SKM-1 (cell line): ENCODE measurements around the gene RAPSN.

ENCODE experiments used
- DNase-seq: peaks from one replicate; lab custom pipeline; 2025; ENCODE audit not compliant: unreplicated experiment; lab: John Stamatoyannopoulos, UW

The RAPSN gene

GRCh38 chr11:47448566-47449427, at the start of gene RAPSN:
Gene RAPSN, minus strand, starts transcription at chr11:47449136. Its CDS starts 172 bp downstream, at chr11:47448964.
- no peak for DNase-seq

DNA sequence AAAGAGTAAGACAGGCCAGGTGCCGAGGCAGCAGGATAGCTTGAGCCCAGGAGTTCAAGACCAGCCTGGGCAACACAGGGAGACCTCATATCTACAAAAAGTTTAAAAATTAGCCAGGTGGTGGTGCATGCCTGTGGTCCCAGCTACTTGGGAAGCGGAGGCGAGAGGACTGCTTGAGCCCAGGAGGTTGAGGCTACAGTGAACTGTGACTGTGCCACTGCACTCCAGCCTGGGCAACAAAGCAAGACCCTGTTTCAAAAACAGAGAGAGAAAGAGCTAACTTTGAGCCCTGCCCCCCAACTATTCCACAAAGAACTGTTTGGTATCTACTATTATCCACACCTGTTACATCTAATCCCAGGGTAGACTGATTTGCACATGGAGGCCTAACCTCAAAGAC, 49.2 kb upstream of the RAPSN start:
- no peak for DNase-seq

- no peak for DNase-seq
These were observed 47.9 kb upstream of the RAPSN start for GRCh38 chr11:47496808-47497207.

- DNase-seq, result no peak
These were observed 46.9 kb upstream of the RAPSN start for GRCh38 chr11:47495856-47496217.

DNA sequence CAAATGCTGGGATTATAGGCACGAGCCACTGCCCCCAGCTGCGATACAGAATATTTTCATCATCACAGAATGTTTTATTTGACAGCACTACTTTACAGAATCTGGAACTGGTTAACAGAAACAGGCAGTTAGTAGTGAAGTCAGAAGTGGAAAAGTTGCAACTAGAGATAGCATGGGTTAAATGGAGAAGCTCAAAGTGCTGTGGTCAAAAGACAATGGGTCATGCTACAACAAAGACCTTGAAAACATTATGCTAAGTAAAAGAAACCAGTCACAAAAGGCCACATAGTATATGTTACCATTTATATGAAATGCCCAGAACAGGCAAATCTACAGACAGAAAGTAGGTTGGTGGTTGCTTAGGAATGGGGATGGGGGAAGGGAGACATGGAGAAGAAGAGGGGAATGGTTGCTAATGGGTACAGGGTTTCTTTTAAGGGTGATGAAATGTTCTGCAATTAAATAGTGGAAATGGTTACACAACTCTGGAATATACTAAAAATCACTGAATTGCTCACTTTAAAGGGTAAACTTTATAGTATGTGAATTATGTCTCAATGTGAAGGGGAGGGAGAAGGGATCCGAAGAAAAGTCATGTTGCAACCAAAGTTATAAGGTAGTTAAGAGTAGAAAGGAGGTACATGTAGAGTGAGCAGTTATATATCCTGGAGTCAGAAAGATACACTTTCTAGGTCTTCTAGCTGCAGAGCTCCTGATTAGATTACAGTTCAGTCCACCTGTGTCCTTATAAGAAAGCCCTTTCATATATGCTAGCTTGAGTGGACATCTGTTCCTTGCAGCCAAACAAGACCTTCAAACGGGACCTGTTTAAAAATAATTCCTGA, 46.3 kb upstream of the RAPSN start:
- DNase-seq, result no peak

DNA sequence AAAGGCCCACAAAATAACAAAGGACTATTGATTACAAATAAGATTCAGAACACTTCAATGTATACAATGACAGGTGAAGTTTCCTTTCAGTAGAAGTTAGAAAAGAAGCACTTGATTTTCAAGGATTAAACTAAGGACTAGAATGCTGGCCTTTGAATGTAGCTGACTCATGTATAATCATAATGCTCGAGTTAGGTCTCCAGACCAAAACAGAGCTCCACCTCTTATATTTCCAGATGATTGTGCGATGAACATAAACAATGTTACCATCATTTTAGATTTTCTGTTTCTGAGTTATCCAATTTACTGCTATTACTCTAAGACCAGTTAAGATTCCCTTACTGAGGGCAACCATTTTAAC, 40.4 kb upstream of the RAPSN start:
- DNase-seq, result no peak

- DNase-seq, result no peak
These were observed 39.9 kb upstream of the RAPSN start for GRCh38 chr11:47488674-47489394.

GRCh38 chr11:47488111-47488510, 39.2 kb upstream of the RAPSN start:
- DNase-seq, result no peak

DNA sequence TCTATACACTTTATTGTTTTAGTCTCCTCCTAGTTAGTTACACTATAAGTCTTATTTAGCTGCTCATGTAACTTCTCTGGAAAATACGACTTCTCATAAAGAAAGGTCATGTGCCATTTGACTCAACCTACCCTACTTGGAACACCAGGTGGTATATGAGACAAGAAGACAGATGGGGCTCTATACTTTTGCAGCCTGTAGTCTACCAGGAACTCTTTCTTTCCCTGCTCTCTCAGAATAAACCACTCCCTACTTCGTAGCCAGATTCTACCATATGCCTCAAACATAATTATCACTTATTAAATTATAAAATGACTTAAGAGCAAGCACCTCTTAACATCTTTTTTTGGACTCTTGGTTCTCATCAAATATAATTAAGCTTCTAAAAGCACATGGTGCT, 38.5 kb upstream of the RAPSN start:
- DNase-seq, result no peak

GRCh38 chr11:47485107-47485506, 36.2 kb upstream of the RAPSN start:
- DNase-seq, result no peak

GRCh38 chr11:47483457-47483856, 34.5 kb upstream of the RAPSN start:
- no peak for DNase-seq

DNA sequence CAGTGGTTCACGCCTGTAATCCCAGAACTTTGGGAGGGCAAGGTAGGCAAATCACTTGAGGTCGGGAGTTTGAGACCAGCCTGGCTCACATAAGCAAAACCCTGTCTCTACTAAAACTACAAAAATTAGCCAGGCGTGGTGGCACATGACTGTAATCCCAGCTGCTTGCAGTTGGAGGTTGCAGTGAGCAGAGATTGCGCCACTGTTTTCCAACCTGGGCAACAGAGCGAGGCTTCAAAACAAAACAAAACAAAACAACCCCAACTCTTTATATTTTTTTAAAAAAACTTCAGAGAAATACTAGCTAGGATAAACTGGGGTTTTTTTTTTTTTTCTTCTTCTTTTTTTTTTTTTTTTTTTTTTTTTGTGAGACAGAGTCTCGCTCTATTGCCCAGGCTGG, 31.8 kb upstream of the RAPSN start:
- no peak for DNase-seq

GRCh38 chr11:47478651-47479329, 29.9 kb upstream of the RAPSN start:
- no peak for DNase-seq

DNA sequence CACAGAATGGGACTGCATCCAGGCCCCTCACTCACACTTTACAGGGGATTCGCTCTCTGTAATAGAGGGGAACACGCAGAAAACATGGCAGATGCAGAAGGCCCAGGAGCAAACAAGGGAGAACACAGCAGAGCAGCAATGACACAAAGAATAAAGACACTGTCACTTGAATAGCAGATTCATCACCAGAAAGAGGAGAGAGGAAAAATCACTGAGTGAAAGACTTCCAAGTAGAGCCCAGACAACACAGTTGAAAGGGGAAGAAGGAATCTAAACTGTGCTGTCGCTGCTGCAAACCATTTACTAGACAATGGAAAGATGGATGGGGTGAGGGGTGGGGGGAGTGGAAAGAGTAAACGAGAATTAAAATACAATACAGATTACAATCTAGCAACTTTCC, 28.8 kb upstream of the RAPSN start:
- no peak for DNase-seq

- DNase-seq, result no peak
These were observed 28.4 kb upstream of the RAPSN start for GRCh38 chr11:47477323-47477722.

DNA sequence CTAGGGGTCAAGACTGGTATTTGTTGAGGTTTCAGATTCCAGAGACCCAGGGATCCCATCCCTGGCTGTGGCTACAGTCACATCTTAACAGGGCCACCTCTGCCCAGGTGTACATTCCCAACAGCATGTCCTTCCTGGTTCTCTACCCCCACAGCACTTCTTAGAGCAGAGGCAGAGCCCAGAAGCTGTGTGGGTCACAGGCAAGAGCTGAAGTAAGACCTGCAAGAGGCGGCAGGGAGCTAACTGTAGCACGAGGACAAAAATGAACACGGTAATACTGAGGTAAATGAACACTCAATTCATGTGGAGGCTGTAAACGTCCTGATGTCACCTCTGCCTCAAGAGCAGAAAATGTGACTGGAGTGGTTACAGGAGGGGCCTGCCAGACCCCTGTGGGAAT, 21.7 kb upstream of the RAPSN start:
- no peak for DNase-seq

DNA sequence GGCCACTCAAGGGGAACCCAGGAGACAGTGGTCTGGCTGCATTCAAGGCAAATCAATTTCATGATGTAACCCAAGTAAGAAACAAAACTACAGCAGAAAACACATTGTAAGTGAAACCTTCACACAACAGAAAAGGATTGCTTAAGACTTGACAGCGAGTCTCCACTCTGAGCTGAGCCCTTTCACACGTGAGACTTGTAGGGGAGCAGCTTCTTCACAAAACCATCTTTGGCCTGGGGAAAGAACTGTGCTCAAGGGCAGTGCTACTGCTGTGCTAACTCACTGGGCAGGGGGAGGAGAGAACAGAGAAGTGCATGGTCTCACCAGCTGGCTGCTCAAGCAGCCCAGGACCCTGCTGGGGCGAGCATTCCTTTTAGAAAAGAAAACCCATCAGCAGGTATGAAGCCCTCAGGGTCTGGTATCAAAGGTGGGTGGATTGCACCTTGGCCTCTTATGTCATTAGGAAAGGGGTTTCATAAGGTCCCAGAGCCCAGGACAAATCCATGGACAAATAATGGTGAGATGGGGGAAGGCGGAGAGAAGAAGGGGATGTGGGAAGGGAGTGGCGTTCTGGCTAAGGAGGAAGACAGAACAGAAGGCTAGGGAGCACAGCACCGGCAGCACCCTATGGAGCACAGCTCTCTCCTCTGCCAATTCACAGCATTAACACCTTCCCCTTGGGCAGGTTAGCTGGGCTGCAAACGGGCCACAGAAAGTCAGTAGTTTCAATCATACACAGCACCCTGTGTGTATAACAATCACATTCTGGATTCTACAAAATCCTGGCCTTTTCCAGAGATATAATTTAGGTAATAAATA, 20.6 kb upstream of the RAPSN start:
- no peak for DNase-seq

DNA sequence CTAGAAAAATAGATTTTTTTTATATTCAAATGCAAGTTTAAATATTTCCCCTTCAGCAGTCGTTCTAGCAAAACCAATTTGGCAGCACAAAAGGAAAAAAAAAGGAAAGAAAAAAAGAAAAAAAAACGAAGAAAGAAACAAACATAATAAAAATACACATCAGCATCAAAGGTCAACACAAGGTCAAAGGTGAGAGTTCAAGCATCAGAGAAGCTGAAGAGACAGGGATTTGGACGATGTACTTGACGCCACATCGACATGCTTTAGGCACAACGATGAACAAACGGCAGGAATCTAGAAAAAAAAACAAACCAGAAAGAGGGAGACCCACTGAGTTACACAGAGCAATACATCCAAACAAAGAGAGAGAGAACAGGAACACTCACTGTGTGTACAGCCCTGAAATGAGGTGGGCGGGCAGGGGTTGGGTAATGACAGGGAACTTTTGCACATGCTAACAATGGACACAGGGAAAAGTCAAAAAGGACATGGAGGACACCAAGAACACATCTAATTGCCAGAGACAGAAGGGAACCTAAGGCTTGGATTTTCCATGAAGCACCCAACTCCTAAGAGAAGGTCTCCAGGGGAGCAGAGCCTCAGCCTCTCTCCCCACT, 19.8 kb upstream of the RAPSN start:
- no peak for DNase-seq

DNA sequence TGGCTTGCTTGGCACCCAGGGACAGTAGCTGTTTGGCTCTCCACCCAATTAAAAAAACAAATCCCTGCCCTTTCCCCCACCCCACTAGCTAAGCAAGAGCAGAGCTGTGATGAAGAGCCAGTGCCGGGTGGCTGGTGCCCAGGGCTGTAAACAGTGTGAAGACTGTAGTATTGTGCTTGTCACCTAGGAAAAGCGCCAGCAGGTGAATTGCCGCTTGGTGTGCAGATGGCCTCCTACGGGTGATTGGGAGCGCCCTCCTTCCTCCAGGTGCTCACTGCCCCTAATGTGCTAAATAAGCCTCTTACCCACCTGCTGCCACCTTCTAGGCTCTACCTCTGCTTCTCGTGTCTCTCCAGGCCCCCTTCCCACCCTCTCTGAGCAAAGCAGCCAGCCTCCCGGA, 18.4 kb upstream of the RAPSN start:
- DNase-seq, result no peak

DNA sequence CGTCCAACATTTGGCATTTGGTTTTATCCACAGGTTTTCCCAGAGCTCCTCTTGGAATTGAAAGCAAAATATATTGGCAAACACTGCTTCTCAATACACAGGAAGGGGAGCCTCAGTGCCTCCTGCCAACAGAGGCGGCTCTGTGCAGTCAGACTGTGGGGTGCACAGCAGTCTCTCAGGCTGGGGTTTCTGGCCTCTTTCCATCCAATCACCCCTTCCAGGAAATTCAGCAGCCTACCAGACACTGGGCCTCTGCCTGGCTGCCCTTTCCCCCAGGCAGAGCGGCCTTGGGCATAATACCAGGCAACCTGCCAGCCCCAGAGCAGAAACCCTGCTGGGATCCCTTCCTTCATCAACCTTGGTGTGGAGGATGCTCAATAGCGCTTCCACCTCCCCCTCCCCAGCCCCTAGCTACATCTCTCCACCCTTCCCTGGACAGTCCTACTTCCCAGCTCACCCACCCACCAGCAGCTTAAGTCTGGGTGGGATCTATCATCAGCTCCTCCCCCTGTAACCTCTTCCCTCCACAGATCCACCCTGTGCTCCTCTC, 17.8 kb upstream of the RAPSN start:
- no peak for DNase-seq
